ENCODE measurements around the gene SESN1.

Gene SESN1

GRCh38 chr6:108952776-108953486 is 141.7 kb downstream of the SESN1 start:
- H3K4me3 ChIP-seq (ENCODE audit: low read depth, low read length): no peak overlapping the region
- no peak for TF ChIP-seq CTCF (IDR thresholded peaks at IDR 0.05; ENCODE audit: low read depth, low read length)

GRCh38 chr6:108951351-108951953 is 143.2 kb downstream of the SESN1 start:
- H3K4me3 ChIP-seq (ENCODE audit: low read depth, low read length): no peak overlapping the region
- no peak for TF ChIP-seq CTCF (IDR thresholded peaks at IDR 0.05; ENCODE audit: low read depth, low read length)

- no peak for TF ChIP-seq CTCF (IDR thresholded peaks at IDR 0.05; ENCODE audit: low read depth, low read length)
- no peak overlapping the region for H3K4me3 ChIP-seq (ENCODE audit: low read depth, low read length)
Observed at GRCh38 chr6:108948181-108948661, 146.4 kb downstream of the SESN1 start.

GRCh38 chr6:108947114-108947854 is 147.4 kb downstream of the SESN1 start:
- no peak for TF ChIP-seq CTCF (IDR thresholded peaks at IDR 0.05; ENCODE audit: low read depth, low read length)

GRCh38 chr6:108946695-108947094 is 148.0 kb downstream of the SESN1 start:
- no peak overlapping the region for H3K4me3 ChIP-seq (ENCODE audit: low read depth, low read length)
- no peak for TF ChIP-seq CTCF (IDR thresholded peaks at IDR 0.05; ENCODE audit: low read depth, low read length)

More at GRCh38 chr6:108947114-108947854, 147.4 kb downstream of the SESN1 start:
- no peak overlapping the region for H3K4me3 ChIP-seq (ENCODE audit: low read depth, low read length)

- no peak overlapping the region for H3K4me3 ChIP-seq (ENCODE audit: low read depth, low read length)
- no peak for TF ChIP-seq CTCF (IDR thresholded peaks at IDR 0.05; ENCODE audit: low read depth, low read length)
Observed at GRCh38 chr6:108945681-108946159, 148.9 kb downstream of the SESN1 start.
